ENCODE measurements around the gene RTKN2. TPM values are rescaled to one million over a fixed set of nuclear protein-coding genes. Genes with fewer than 3 reads are reported as not detected.

RTKN2 gene
- total and polyA plus RNA-seq, 9 of the 15 experiments (the other 6 are each of a cell fraction or from before 2014, with no cell fraction given) = 0.03 to 0.11 (median 0.05) TPM; not detected in 2

DNA sequence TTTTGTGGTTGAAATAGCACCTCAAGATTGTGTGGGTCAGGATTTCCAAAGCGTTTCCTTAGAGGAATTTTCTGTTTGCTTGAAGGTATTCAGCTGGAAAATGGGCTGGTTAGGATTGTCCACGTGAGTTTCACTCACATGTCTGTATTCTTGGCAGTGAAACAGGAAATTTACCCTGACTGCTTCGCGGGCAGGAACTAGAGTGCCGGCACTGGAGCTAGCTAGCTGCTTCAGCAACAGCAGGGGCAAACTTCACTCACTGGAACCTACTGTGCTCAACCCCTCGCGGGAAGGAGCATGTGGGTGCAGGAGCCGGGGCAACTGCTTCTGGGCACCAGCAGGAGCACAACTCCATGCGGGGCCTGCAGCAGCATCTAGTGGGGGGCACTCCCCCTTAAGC lies 38.0 kb upstream of the RTKN2 start:
- FAIRE-seq (no peak), ATAC-seq (no peak), DNase-seq (ENCODE audit: extremely low read depth in 1 of 4, low spot score in 3 of 4) (no peak)
- in situ Hi-C loops (cut with MboI) (no loop called here), intact Hi-C loops (cut with micrococcal nuclease) (no loop called here)
- Histone ChIP-seq H2AFZ (ENCODE audit: low read depth, low read length) (no peak overlapping the region), H3K9me3 (replicated peaks; ENCODE audit: control insufficient read depth, insufficient read depth, low read depth, low read length) (no peaks in the 10 kb centered on the region), H3K4me3 (no peak overlapping the region), H3K4me1 (replicated peaks in 1 of 2; ENCODE audit: control insufficient read depth in 2 of 2, insufficient read depth in 2 of 2, low read length in 2 of 2) (no peaks in the 10 kb centered on the region), H3K36me3 (ENCODE audit: control insufficient read depth, insufficient read depth, low read length) (no peaks in the 10 kb centered on the region), H3K4me2 (ENCODE audit: insufficient read depth, low read length) (no peak overlapping the region), H3K9ac (ENCODE audit: insufficient read depth in 1 of 2, low read depth in 2 of 2, low read length in 2 of 2) (no peak overlapping the region), H3K9me1 (ENCODE audit: control insufficient read depth, insufficient read depth, low read length) (no peaks in the 10 kb centered on the region), H4K20me1 (replicated peaks; ENCODE audit: control insufficient read depth, insufficient read depth, low read length) (no peaks in the 10 kb centered on the region), H3K27me3 (ENCODE audit: control insufficient read depth in 2 of 2, insufficient read depth in 2 of 2, low read length in 2 of 2) (no peaks in the 10 kb centered on the region), H3K79me2 (ENCODE audit: control insufficient read depth, insufficient read depth, low read length) (no peaks in the 10 kb centered on the region), H3K27ac (ENCODE audit: extremely low read depth, low read depth, low read length) (no peak overlapping the region)
- no TSS peak for BruUV-seq (replicated peaks)
- 2% methylated on average over 9 of the region's 9 CpGs for WGBS (ENCODE audit: insufficient coverage, low coverage, missing lambda C conversion rate)
- POLR2A ChIA-PET = no interaction called here
- TF ChIP-seq DMBX1 (CRISPR knock-in tag; IDR thresholded peaks at IDR 0.05; ENCODE audit: borderline replicate concordance) (no peak), IRF1 (CRISPR knock-in tag; IDR thresholded peaks at IDR 0.05; ENCODE audit: borderline replicate concordance) (no peak), ZNF280B (CRISPR knock-in tag; IDR thresholded peaks at IDR 0.05) (no peak), RERE (CRISPR knock-in tag; IDR thresholded peaks at IDR 0.05; ENCODE audit: borderline replicate concordance) (no peak), CHD1 (IDR thresholded peaks at IDR 0.05; ENCODE audit: low read length) (no peak), CREB3 (tag; conservative IDR thresholded peaks at IDR 0.05; ENCODE audit: low read depth) (no peak), ZNF263 (CRISPR knock-in tag; IDR thresholded peaks at IDR 0.05; ENCODE audit: borderline replicate concordance) (no peak), ZNF76 (CRISPR knock-in tag; IDR thresholded peaks at IDR 0.05; ENCODE audit: borderline replicate concordance) (no peak), MED1 (CRISPR knock-in tag; IDR thresholded peaks at IDR 0.05; ENCODE audit: borderline replicate concordance) (no peak)
- TF ChIP-seq, protein P1, sequence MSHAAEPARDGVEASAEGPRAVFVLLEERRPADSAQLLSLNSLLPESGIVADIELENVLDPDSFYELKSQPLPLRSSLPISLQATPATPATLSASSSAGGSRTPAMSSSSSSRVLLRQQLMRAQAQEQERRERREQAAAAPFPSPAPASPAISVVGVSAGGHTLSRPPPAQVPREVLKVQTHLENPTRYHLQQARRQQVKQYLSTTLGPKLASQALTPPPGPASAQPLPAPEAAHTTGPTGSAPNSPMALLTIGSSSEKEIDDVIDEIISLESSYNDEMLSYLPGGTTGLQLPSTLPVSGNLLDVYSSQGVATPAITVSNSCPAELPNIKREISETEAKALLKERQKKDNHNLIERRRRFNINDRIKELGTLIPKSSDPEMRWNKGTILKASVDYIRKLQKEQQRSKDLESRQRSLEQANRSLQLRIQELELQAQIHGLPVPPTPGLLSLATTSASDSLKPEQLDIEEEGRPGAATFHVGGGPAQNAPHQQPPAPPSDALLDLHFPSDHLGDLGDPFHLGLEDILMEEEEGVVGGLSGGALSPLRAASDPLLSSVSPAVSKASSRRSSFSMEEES (CRISPR knock-in tag; IDR thresholded peaks at IDR 0.05) = no peak
- CTCF ChIA-PET (ENCODE audit: low intra/inter-chr PET ratio) = no interaction called here

All from K562 (cell line).